Activated gamma-delta T cell treated with anti-CD3 and anti-CD28 coated beads, Interleukin-2, amount 50 U/mL, for 16 hours (primary cell): Measurements from ENCODE around the gene ZNF564.
A peak's percentile ranks its signal among the peaks of the same experiment; 100 is the strongest.
"Not testable (repeated sequence)": the region's sequence is repeated elsewhere in the genome, so short reads cannot be mapped to it uniquely, and the experiment has no call there.

Experiments used
- DNase-seq: peaks from one replicate; pipeline ENCODE4 v3.0.0-alpha.2; 2020; ENCODE audit warnings: low read depth

Gene ZNF564

DNA sequence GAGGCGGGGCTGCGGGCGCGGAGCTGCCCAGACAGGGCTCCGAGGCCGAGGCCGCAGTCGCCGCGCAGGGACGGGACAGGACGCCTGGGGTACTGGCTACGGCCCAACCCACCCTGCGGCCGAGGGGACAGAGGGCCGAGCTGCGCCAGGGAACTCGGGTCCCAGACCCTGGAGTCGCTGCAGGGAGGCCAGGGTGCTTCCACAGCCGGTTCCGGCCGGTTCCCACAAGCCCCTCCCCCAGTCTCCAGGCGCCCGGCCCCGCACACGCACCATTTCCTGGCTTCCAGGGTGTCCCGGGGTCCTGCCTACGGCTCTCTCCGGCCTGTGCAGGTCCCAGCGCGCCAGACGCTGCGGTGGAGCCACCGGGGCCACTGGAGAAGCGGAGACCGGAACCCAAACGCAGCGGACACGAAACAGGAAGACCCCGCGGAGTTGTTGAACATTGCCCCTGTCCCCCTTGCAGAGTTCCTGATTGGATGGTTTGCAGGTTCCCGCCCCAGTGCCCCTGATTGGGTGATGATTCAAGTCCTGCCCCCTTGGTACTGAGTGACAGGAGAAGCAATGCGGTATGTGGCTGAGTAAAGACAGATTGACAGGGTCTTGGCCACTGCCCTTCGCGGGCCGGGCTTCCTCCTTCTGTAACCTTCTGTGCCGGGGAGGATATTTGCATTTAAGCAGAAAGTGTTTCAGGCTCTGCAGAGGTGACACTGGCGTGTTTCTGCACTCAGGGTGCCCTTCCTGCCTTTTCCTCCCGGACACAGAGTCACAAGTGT is at the start of gene ZNF564:
Gene ZNF564 (minus strand): TSS at position 423 of the 773 bp plus-strand sequence. CDS start 150 bp downstream, at position 273.
- peak; percentile 89 for DNase-seq

DNA sequence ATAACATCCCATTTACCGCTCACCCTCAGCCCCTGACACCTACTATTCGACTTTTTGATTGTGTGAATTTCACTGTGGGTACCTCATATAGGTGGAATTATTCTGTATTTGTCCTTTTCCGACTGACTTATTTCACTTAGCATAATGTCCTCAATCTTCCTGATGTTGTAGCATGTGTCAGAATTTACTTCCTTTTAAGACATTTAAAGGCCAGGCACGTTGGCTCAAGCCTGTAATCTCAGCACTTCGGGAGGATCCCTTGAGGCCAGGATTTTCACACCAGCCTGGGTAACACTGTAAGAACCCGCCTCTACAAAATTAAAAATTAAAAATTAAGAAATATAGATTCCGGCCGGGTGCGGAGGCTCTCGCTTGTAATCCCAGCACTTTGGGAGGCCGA is 46.3 kb upstream of the ZNF564 start:
- DNase-seq, result no peak

DNA sequence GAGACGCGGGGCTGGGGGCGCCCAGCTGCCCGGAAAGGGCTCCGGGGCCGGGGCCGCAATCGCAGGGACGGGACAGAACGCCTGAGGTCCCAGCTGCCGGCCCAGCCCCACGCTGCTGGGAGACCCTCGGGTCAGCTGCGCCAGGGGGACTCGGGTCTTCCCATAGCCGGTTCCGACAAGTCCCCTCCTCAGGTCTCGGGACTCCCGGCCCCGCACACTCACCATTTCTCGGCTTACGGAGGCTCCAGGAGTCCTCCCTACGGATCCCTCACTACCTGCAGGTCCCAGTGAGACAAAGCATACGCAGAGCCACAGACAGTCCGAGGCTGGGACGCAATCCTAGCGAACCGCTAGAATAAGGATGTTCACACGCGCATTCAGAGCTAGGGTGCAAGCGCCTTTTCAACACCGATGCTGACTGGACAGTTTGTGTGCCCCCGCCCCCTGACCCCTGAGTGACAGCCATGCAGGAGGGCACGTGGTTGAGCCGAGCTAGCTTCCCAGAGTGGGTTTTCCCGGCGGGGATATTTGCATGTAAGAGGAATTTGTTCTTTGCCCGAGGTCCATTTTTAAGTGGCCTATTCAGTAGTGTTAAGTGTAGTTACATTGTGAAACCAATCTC is 45.8 kb upstream of the ZNF564 start:
- DNase-seq, result no peak

- DNase-seq, result no peak
These were observed 45.2 kb upstream of the ZNF564 start for GRCh38 chr19:12596485-12596884.

DNA sequence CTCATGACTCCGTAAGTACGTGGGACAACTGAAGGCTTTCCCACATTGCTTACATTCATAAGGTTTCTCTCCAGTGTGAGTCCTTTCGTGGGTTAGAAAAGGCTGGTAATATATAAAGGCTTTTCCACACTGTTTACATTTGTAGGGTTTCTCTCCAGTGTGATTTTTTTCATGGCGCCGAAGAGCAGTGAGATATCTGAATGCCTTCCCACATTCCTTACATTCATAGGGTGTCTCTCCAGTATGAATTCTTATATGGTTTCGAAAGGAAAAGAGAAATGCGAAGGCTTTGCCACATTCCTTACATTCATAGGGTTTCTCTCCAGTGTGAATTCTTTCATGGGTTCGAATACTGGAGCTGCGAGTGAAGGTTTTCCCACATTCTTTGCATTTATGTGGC is 29.8 kb upstream of the ZNF564 start:
- DNase-seq, result no peak

DNA sequence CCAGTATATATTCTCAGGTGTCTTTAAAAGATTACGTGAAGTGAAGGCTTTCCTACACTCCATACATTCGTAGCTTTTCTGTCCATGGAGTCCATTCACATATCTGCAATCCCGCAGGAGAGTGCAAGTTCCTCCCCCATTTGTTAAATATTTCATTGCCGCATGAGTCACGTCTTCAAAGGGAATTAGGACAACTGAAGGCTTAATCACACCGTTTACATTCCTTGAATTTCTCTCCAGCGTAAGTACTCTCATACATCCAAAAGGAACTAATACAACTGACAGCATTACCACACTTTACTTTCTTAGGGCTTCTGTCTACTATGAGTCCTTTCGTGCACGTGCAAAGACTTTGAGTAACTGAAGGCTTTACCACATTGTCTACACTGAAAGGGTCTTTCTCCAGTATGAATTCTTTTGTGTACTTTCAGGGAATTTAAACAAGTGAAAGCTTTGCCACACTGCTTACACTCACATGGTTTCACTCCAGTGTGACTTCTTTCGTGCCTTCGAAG is 29.0 kb upstream of the ZNF564 start:
- DNase-seq, result no peak

DNA sequence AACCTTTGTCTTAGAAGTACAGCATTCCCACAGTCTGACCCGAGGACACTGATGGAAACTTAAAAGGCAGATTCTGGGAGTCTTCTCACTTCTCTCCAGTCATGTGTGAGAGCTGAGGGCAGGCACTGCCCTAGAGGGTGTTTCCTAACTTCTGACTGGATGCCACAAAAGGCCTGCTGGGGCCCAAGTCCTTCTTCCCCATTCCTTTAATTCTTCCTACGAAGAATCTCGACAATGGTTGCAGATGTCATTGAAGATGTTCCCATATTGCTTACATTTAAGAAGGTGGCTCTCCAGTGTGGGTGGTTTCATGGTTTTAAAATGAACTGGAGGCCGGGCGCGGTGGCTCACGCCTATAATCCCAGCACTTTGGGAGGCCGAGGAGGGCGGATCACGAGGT is 27.4 kb upstream of the ZNF564 start:
- DNase-seq, result no peak

- DNase-seq, result no peak
These were observed 22.8 kb upstream of the ZNF564 start for GRCh38 chr19:12574036-12574435.

DNA sequence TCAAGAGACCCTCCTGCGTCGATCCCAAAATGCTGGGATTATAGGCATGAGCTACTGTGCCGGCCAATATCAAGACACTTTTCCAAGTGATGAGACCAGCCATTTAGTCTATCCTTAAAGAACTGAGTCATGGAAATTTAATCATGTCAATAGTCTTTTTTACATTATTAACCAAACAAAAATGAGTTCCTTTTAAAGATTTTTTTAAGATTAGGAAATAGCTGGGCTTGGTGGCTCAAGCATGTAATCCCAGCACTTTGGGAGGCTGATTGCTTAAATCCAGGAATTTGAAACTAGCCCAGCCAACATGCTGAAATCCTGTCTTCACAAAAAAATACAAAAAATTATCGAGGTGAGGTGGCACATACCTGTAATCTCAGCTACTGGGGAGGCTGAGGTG is 16.7 kb upstream of the ZNF564 start:
- DNase-seq, result no peak

GRCh38 chr19:12566380-12566779 is 15.1 kb upstream of the ZNF564 start:
- DNase-seq, result not testable (repeated sequence)

DNA sequence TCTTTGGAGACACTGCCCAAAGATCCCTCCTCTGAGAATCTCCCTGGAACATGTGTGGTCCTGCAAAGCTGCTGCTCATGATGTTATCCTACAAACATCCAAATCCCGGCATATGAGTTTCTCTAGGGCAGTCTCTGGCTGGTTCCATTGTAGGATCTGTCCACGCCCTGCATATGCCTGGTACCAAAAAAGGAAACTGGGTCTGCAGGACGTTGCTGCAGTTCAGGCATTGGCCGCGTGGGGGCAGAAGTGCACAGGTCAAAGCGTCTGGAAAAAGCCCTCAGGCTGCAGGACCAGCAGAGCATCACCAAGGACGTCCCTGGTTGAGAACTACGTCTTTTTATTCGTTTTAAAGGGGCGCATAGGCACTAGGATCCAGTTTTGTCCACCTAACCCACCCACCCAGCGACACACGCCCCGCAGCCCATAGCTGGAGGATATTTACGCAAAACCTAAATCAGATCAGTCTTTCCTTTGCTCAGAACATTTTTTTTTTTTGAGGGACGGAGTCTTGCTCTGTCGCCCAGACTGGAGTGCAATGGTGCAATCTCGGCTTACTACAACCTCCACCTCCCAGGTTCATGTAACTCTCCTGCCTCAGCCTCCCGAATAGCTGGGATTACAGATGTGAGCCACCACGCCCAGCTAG is 12.9 kb upstream of the ZNF564 start:
- peak; percentile 90 for DNase-seq

DNA sequence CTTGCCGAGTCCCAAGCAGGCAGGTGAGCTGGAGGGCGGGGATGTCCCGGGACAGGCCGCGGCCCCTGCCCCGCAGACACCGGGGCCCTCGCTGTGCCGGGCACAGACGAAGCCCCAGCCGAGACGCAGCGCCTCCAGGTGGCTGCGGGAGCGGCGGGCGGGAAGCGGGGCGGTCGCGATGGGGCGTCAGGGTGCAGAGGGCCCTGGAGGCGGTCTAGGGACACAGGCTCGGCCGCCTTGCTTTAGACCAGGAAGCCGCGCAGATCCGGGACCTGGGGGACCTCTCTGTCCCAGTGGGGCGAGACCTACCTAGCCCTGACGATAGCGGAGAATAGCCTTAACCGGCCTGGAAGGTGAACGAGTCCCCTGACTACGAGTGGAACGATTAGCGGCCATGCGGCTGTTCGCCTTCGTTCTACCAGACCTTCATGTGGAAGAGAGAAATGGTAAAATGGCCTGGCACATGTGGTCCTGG is 4.2 kb upstream of the ZNF564 start:
- no peak for DNase-seq

DNA sequence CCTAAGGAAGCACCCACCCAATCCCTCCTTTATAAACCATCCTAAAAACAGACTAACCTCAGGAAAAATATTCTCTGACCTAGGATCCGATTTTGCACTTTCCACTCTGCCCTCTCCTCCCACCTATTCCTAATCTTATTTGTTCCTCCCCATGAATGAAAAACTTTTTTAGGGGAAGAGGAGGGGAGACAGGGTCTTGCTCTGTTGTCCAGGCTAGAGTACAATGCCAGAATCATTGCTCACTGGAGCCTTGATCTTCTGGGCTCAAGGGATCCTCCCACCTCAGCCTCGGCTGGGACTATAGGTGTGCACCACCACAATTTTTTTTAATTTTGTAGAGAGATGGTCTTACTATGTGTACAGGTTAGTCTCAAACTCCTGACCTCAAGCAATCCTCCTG is 4.4 kb downstream of the ZNF564 start:
- no peak for DNase-seq

- no peak for DNase-seq
These were observed 5.2 kb downstream of the ZNF564 start for GRCh38 chr19:12546068-12546467.

GRCh38 chr19:12545267-12545666 is 6.0 kb downstream of the ZNF564 start:
- DNase-seq, result no peak

GRCh38 chr19:12544401-12544876 is 6.8 kb downstream of the ZNF564 start:
- DNase-seq, result no peak

DNA sequence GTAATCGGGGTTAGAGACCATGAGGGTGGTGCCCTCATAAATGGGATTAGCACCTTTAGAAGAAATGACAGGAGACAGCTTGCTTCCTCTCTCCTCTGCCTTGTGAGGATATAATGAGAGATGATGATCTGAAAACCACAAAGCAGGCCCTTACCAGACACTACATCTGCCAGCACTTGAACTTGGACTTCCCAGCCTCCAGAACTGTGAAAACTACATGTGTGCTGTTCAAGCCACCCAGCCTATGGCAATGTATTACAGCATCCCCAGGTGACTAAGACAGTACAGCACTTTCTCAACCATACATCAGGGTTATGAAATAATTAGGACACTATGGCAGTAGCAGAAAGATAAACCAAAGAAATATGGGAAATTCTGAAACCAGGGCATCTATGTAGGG is 7.4 kb downstream of the ZNF564 start:
- DNase-seq, result no peak

DNA sequence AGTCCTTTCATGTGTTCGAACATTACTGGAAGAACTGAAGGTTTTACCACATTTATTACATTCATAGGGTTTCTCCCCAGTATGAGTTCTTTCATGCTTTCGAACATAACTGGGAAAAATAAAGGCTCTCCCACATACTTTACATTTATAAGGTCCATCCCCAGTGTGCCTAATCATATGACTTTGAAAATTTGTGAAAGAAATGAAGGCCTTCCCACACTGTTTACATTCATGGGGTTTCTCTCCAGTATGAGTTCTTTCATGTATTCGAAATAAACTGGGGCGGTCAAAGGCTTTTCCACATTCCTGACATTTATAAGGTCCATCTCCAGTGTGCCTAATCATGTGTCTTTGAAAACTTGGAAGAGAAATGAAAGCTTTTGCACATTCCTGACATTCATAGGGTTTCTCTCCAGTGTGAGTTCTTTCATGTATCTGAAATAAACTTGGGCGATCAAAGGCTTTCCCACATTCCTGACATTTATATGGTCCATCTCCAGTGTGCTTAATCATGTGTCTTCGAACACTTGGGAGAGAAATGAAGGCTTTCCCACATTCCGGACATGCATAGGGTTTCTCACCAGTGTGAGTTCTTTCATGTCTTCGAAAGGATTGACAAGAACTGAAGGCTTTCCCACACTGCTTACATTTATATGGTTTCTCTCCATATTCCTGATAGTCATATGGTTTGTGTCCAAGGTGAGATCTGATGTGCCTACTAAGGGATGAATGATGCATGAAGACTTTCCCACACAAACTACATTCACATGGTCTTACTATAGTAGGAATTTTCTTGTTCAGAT is 24.0 kb downstream of the ZNF564 start:
- DNase-seq, result no peak

DNA sequence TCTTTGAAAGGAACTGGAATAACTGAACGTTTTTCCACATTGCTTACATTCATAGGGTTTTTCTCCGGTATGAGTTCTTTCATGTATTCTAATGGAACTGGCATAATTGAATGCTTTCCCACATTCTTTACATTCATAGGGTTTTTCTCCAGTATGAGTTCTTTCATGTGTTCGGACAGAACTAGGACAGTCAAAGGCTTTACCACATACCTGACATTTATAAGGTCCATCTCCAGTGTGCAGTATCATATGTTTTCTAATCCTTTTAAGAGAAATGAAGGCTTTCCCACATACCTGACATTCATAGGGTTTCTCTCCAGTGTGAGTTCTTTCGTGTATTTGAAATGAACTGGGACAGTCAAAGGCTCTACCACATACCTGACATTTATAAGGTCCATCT is 24.7 kb downstream of the ZNF564 start:
- DNase-seq, result no peak

GRCh38 chr19:12521996-12522395 is 29.3 kb downstream of the ZNF564 start:
- no peak for DNase-seq

DNA sequence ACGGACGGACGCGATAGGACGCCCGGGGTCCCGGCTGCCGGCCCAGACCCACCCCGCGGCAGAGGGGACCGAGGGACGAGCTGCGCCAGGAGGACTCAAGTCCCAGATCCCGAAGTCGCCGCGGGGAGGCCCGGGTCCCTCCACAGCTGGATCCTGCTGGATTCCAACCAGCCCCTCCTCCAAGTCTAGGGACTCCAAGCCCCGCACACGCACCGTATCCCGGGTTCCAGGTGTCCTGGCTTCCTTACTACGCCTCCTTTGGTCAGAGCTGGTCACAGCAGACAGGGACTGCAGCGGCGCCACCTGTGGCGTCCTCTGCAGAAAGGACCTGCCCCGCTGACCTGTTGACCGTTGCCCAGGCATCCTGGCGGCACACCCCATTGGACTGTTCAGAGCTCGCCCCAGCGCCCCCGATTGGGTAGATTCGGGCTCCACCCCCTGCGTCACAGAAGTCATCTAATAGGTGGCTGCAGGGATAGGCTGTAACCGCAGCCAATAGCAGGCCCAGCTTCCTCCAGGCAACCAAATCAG is 37.7 kb downstream of the ZNF564 start:
- no peak for DNase-seq

- no peak for DNase-seq
These were observed 54.2 kb downstream of the ZNF564 start for GRCh38 chr19:12497032-12497431.
